Caki2 (cell line): ENCODE measurements around the gene SLC4A5. TPM values are rescaled to one million over a fixed set of nuclear protein-coding genes. Genes with fewer than 3 reads are reported as not detected.
"Not testable (repeated sequence)": the region's sequence is repeated elsewhere in the genome, so short reads cannot be mapped to it uniquely, and the experiment has no call there.

ENCODE experiments used
- DNase-seq: peaks from one replicate; pipeline ENCODE4 v3.0.0-alpha.2; 2015; ENCODE audit warnings: low read depth
- in situ Hi-C: cut with HindIII; loops from 2 replicates; pipeline ENCODE4 v1.10.0; 2016; ENCODE audit warnings: low sequenced_read_pairs, low pct_unique_long_range_greater_than_20kb, mixed read lengths
- total RNA-seq: library from RNA; depleted of rRNA; stranded (reverse); fragments of >200 nt; shearing (Covaris generic); gene quantifications from 2 replicates; pipeline ENCODE4 v1.2.3, GENCODE V29; 2014; ENCODE audit warnings: low replicate concordance

SLC4A5 gene
- total RNA-seq, 1 experiment from 2014 or later = 0.84 TPM

- DNase-seq = no peak
- in situ Hi-C loops = no loop called here
Measured at GRCh38 chr2:74223941-74224770, 119.1 kb downstream of the SLC4A5 start.

- DNase-seq = no peak
- in situ Hi-C loops = no loop called here
Measured at GRCh38 chr2:74222300-74222650, 120.9 kb downstream of the SLC4A5 start.

GRCh38 chr2:74221604-74222299 lies 121.5 kb downstream of the SLC4A5 start:
- DNase-seq = no peak
- in situ Hi-C loops = no loop called here

- in situ Hi-C loops = no loop called here
- DNase-seq = no peak
Measured at GRCh38 chr2:74221091-74221490, 122.1 kb downstream of the SLC4A5 start.

GRCh38 chr2:74219846-74220486 lies 123.2 kb downstream of the SLC4A5 start:
- no peak for DNase-seq
- in situ Hi-C loops = no loop called here

- no peak for DNase-seq
- in situ Hi-C loops = no loop called here
Measured at GRCh38 chr2:74216642-74217041, 126.6 kb downstream of the SLC4A5 start.

GRCh38 chr2:74215771-74216170 lies 127.4 kb downstream of the SLC4A5 start:
- in situ Hi-C loops, DNase-seq: not testable (repeated sequence)

- in situ Hi-C loops = no loop called here
- no peak for DNase-seq
Measured at GRCh38 chr2:74212702-74213410, 130.4 kb downstream of the SLC4A5 start.

- DNase-seq = no peak
- in situ Hi-C loops = no loop called here
Measured at GRCh38 chr2:74206180-74206688, 137.0 kb downstream of the SLC4A5 start.

- in situ Hi-C loops = no loop called here
- DNase-seq = no peak
Measured at GRCh38 chr2:74205596-74205995, 137.6 kb downstream of the SLC4A5 start.

GRCh38 chr2:74205113-74205512 lies 138.1 kb downstream of the SLC4A5 start:
- DNase-seq = no peak
- in situ Hi-C loops = no loop called here

- DNase-seq = no peak
- in situ Hi-C loops = no loop called here
Measured at GRCh38 chr2:74204436-74204835, 138.8 kb downstream of the SLC4A5 start.

GRCh38 chr2:74201596-74201995 lies 141.6 kb downstream of the SLC4A5 start:
- in situ Hi-C loops = no loop called here
- DNase-seq = no peak

- in situ Hi-C loops = no loop called here
- DNase-seq = no peak
Measured at GRCh38 chr2:74201196-74201595, 142.0 kb downstream of the SLC4A5 start.

GRCh38 chr2:74199871-74200305 lies 143.3 kb downstream of the SLC4A5 start:
- in situ Hi-C loops = no loop called here
- DNase-seq = no peak

GRCh38 chr2:74199275-74199701 lies 143.9 kb downstream of the SLC4A5 start:
- in situ Hi-C loops = no loop called here
- no peak for DNase-seq

GRCh38 chr2:74198461-74199274 lies 144.5 kb downstream of the SLC4A5 start, which contains the start of gene MTHFD2:
MTHFD2 (plus strand) TSS chr2:74198615; CDS start chr2:74198642, 27 bp downstream.
- in situ Hi-C loops = no loop called here
- peak; percentile 98 for DNase-seq
